SK-N-SH treated with all-trans-retinoic acid at 6 μM for 48 hours (cell line): Measurements from ENCODE around the gene MTHFD1.

ENCODE experiments used
- ATAC-seq: fragments of 200-7000 bp; cut with Tn5 transposase; 3 replicates; pipeline ENCODE4 v1.9.1; 2020; ENCODE audit warnings: mild to moderate bottlenecking, moderate library complexity
- ARNTL ChIP-seq: fragments of 450-650 bp; formaldehyde crosslinking; IDR thresholded peaks from 2 replicates; pipeline ENCODE4 v1.5.0; 2020; ENCODE audit warnings: low read depth, mild to moderate bottlenecking, moderate library complexity, borderline replicate concordance
- BACH2 ChIP-seq: fragments of 250-450 bp; sonication (Bioruptor Pico); IDR thresholded peaks from 2 replicates; pipeline ENCODE4 v1.9.0; 2021; ENCODE audit warnings: mild to moderate bottlenecking, borderline replicate concordance
- CREB5 ChIP-seq: fragments of 250-450 bp; sonication (Bioruptor Pico); IDR thresholded peaks from 2 replicates; pipeline ENCODE4 v1.5.1; 2020; ENCODE audit warnings: low read depth, mild to moderate bottlenecking, moderate library complexity
- CSDC2 ChIP-seq: fragments of 250-450 bp; sonication (Bioruptor Pico); IDR thresholded peaks from 2 replicates; pipeline ENCODE4 v1.5.0; 2020; ENCODE audit warnings: mild to moderate bottlenecking, moderate library complexity
- GLIS3 ChIP-seq: fragments of 250-450 bp; sonication (Bioruptor Pico); IDR thresholded peaks from 2 replicates; pipeline ENCODE4 v1.5.0; 2020; ENCODE audit warnings: mild to moderate bottlenecking, moderate library complexity
- OSR1 ChIP-seq: fragments of 250-450 bp; sonication (Bioruptor Pico); IDR thresholded peaks from 2 replicates; pipeline ENCODE4 v1.8.0; 2022; ENCODE audit warnings: moderate library complexity, mild to moderate bottlenecking, inconsistent platforms
- PATZ1 ChIP-seq: fragments of 250-450 bp; sonication (Bioruptor Pico); IDR thresholded peaks from 2 replicates; pipeline ENCODE4 v1.8.0; 2020; ENCODE audit warnings: mild to moderate bottlenecking, moderate library complexity, borderline replicate concordance
- PPARA ChIP-seq: fragments of 250-450 bp; sonication (Bioruptor Pico); IDR thresholded peaks from 2 replicates; pipeline ENCODE4 v1.5.0; 2020; ENCODE audit warnings: mild to moderate bottlenecking, borderline replicate concordance
- TCF4 ChIP-seq: fragments of 250-450 bp; sonication (Bioruptor Pico); IDR thresholded peaks from 2 replicates; pipeline ENCODE4 v1.8.0; 2021; ENCODE audit warnings: mild to moderate bottlenecking, moderate library complexity, borderline replicate concordance
- TOX ChIP-seq: fragments of 250-450 bp; sonication (Bioruptor Pico); IDR thresholded peaks from 2 replicates; pipeline ENCODE4 v1.8.0; 2021; ENCODE audit warnings: mild to moderate bottlenecking, moderate library complexity, borderline replicate concordance
- ZC3H10 ChIP-seq: fragments of 250-450 bp; sonication (Bioruptor Pico); IDR thresholded peaks from 2 replicates; pipeline ENCODE4 v1.5.1; 2021; ENCODE audit warnings: mild to moderate bottlenecking, moderate library complexity
- ZFP3 ChIP-seq: fragments of 250-450 bp; sonication (Bioruptor Pico); IDR thresholded peaks from 2 replicates; pipeline ENCODE4 v1.5.0; 2020; ENCODE audit warnings: mild to moderate bottlenecking, moderate library complexity
- ZFP30 ChIP-seq: fragments of 450-650 bp; formaldehyde crosslinking; IDR thresholded peaks from 2 replicates; pipeline ENCODE4 v1.5.0; 2022; ENCODE audit warnings: mild to moderate bottlenecking, moderate library complexity
- ZNF565 ChIP-seq: fragments of 450-650 bp; formaldehyde crosslinking; conservative IDR thresholded peaks from 2 replicates; pipeline ENCODE4 v1.5.0; 2020; ENCODE audit warnings: low read depth, mild to moderate bottlenecking, moderate library complexity
- ZNF70 ChIP-seq: fragments of 450-650 bp; formaldehyde crosslinking; IDR thresholded peaks from 2 replicates; pipeline ENCODE4 v1.5.0; 2020; ENCODE audit warnings: mild to moderate bottlenecking, moderate library complexity
- ZNF8 ChIP-seq: fragments of 450-650 bp; formaldehyde crosslinking; IDR thresholded peaks from 2 replicates; pipeline ENCODE4 v1.5.0; 2020; ENCODE audit warnings: mild to moderate bottlenecking, moderate library complexity
- TF ChIP-seq, protein P1 (sequence below): fragments of 250-450 bp; sonication (Bioruptor Pico); IDR thresholded peaks from 2 replicates; pipeline ENCODE4 v1.5.0; 2020; ENCODE audit warnings: mild to moderate bottlenecking, moderate library complexity

MTHFD1 gene

GRCh38 chr14:64465191-64465822 is 77.2 kb downstream of the MTHFD1 start, which contains the start of gene AKAP5:
Gene AKAP5 (plus strand): TSS chr14:64465499. CDS start chr14:64468395, 2,896 bp downstream.
- ATAC-seq: peak; percentile 91
- no peak for TF ChIP-seq PATZ1 (CRISPR knock-in tag)
- no peak for TF ChIP-seq ZC3H10 (CRISPR knock-in tag)
- TF ChIP-seq PPARA (CRISPR knock-in tag): no peak
- no peak for TF ChIP-seq CREB5 (CRISPR knock-in tag)
- TF ChIP-seq ZNF565: no peak
- TF ChIP-seq, all 23 proteins: peak for 0

DNA sequence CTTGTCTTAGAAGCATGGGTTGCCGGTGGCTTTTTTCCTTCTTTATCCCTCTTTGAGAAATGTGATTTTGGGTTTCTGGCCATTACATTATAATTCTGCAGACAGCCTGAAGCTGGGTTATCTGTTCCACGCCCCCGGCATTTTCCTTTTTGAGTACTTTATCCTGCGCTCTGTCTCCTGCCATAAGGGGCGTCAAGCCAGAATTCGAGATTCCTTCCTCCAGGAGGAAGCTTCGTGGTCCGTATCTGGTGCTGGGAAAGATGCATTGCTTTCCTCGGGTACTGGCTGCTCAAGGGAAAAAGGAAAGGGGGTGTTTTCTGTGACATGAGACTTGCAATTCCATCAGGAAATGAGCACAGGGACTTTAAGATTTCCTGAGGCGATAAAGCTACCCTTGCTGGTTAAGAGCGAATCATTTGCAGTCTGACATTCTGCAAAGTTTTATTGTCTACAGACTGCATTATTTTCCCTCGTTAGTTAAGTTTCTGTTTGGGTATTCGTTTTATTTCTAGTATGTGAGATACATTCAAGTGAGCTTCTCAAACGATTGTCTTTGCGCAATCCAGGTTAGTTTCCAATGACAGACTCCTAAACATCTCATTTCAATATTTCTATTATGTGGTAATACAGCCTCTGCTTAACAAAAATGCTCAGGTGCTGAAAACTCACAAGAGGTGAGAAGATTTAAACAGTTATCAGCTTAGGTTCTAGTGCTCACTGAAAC is 77.8 kb downstream of the MTHFD1 start:
- no peak for TF ChIP-seq TOX (CRISPR knock-in tag)
- no peak for TF ChIP-seq CSDC2 (CRISPR knock-in tag)
- TF ChIP-seq, protein P1, sequence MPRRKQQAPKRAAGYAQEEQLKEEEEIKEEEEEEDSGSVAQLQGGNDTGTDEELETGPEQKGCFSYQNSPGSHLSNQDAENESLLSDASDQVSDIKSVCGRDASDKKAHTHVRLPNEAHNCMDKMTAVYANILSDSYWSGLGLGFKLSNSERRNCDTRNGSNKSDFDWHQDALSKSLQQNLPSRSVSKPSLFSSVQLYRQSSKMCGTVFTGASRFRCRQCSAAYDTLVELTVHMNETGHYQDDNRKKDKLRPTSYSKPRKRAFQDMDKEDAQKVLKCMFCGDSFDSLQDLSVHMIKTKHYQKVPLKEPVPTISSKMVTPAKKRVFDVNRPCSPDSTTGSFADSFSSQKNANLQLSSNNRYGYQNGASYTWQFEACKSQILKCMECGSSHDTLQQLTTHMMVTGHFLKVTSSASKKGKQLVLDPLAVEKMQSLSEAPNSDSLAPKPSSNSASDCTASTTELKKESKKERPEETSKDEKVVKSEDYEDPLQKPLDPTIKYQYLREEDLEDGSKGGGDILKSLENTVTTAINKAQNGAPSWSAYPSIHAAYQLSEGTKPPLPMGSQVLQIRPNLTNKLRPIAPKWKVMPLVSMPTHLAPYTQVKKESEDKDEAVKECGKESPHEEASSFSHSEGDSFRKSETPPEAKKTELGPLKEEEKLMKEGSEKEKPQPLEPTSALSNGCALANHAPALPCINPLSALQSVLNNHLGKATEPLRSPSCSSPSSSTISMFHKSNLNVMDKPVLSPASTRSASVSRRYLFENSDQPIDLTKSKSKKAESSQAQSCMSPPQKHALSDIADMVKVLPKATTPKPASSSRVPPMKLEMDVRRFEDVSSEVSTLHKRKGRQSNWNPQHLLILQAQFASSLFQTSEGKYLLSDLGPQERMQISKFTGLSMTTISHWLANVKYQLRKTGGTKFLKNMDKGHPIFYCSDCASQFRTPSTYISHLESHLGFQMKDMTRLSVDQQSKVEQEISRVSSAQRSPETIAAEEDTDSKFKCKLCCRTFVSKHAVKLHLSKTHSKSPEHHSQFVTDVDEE (CRISPR knock-in tag): no peak
- no peak for TF ChIP-seq GLIS3 (CRISPR knock-in tag)
- TF ChIP-seq PATZ1 (CRISPR knock-in tag): no peak
- peak; percentile 86 for ATAC-seq

- no peak for TF ChIP-seq ZFP3 (CRISPR knock-in tag)
- TF ChIP-seq ZNF70 (CRISPR knock-in tag): no peak
- TF ChIP-seq ARNTL (CRISPR knock-in tag): no peak
- no peak for TF ChIP-seq OSR1 (CRISPR knock-in tag)
- TF ChIP-seq CREB5 (CRISPR knock-in tag): no peak
- no peak for TF ChIP-seq ZNF8 (CRISPR knock-in tag)
- TF ChIP-seq ZFP30: no peak
- no peak for TF ChIP-seq PATZ1 (CRISPR knock-in tag)
- TF ChIP-seq BACH2 (CRISPR knock-in tag): no peak
- no peak for TF ChIP-seq TCF4
- TF ChIP-seq CSDC2 (CRISPR knock-in tag): no peak
- no peak for ATAC-seq
Observed at GRCh38 chr14:64467101-64467500, 78.9 kb downstream of the MTHFD1 start.
